T follicular helper cell (primary cell): ENCODE measurements around the gene STARD13.

Experiments
- DNase-seq: peaks from one replicate; pipeline ENCODE4 v3.0.0-alpha.2; 2020; ENCODE audit warnings: low read depth

STARD13 gene

GRCh38 chr13:33111414-33112110 lies 174.0 kb downstream of the STARD13 start:
- no peak for DNase-seq

GRCh38 chr13:33110713-33111413 lies 174.7 kb downstream of the STARD13 start:
- no peak for DNase-seq

GRCh38 chr13:33110386-33110712 lies 175.2 kb downstream of the STARD13 start:
- DNase-seq, result no peak

- no peak for DNase-seq
Observed at GRCh38 chr13:33109801-33110200, 175.8 kb downstream of the STARD13 start.

- DNase-seq, result no peak
Observed at GRCh38 chr13:33109271-33109697, 176.3 kb downstream of the STARD13 start.

GRCh38 chr13:33108620-33109019 lies 176.9 kb downstream of the STARD13 start:
- no peak for DNase-seq

- no peak for DNase-seq
Observed at GRCh38 chr13:33107361-33107760, 178.2 kb downstream of the STARD13 start.

GRCh38 chr13:33106656-33107360 lies 178.7 kb downstream of the STARD13 start:
- no peak for DNase-seq

- no peak for DNase-seq
Observed at GRCh38 chr13:33105387-33106005, 180.1 kb downstream of the STARD13 start.

- no peak for DNase-seq
Observed at GRCh38 chr13:33103457-33103856, 182.1 kb downstream of the STARD13 start.

- DNase-seq, result no peak
Observed at GRCh38 chr13:33101835-33102234, 183.7 kb downstream of the STARD13 start.

- no peak for DNase-seq
Observed at GRCh38 chr13:33100886-33101285, 184.7 kb downstream of the STARD13 start.

GRCh38 chr13:33099860-33100259 lies 185.7 kb downstream of the STARD13 start:
- DNase-seq, result no peak

GRCh38 chr13:33096886-33097605 lies 188.5 kb downstream of the STARD13 start:
- DNase-seq, result no peak

GRCh38 chr13:33092073-33092987 lies 193.2 kb downstream of the STARD13 start:
- DNase-seq, result no peak

- DNase-seq, result no peak
Observed at GRCh38 chr13:33091415-33091774, 194.2 kb downstream of the STARD13 start.

GRCh38 chr13:33090755-33091414 lies 194.7 kb downstream of the STARD13 start:
- no peak for DNase-seq

GRCh38 chr13:33089311-33089710 lies 196.2 kb downstream of the STARD13 start:
- DNase-seq, result no peak

GRCh38 chr13:33087790-33088189 lies 197.8 kb downstream of the STARD13 start:
- no peak for DNase-seq

GRCh38 chr13:33087091-33087490 lies 198.5 kb downstream of the STARD13 start:
- DNase-seq, result no peak
